ENCODE data around the gene ANO2.
"Not testable (repeated sequence)": the region's sequence is repeated elsewhere in the genome, so short reads cannot be mapped to it uniquely, and the experiment has no call there.

Gene ANO2

GRCh38 chr12:5887819-5888218 lies 57.2 kb downstream of the ANO2 start:
- DNase-seq (ENCODE audit: low spot score): not testable (repeated sequence)

- DNase-seq (ENCODE audit: low spot score): no peak
Observed at GRCh38 chr12:5884866-5885265, 60.2 kb downstream of the ANO2 start.

- no peak for DNase-seq (ENCODE audit: low spot score)
Observed at GRCh38 chr12:5884285-5884684, 60.8 kb downstream of the ANO2 start.

GRCh38 chr12:5882511-5883190 lies 62.4 kb downstream of the ANO2 start:
- DNase-seq (ENCODE audit: low spot score): no peak

GRCh38 chr12:5881666-5882065 lies 63.4 kb downstream of the ANO2 start:
- no peak for DNase-seq (ENCODE audit: low spot score)

GRCh38 chr12:5881101-5881606 lies 63.9 kb downstream of the ANO2 start:
- DNase-seq (ENCODE audit: low spot score): no peak

GRCh38 chr12:5875851-5876250 lies 69.2 kb downstream of the ANO2 start:
- no peak for DNase-seq (ENCODE audit: low spot score)

- no peak for DNase-seq (ENCODE audit: low spot score)
Observed at GRCh38 chr12:5874514-5874913, 70.5 kb downstream of the ANO2 start.

- no peak for DNase-seq (ENCODE audit: low spot score)
Observed at GRCh38 chr12:5873281-5873919, 71.7 kb downstream of the ANO2 start.

GRCh38 chr12:5872745-5873144 lies 72.3 kb downstream of the ANO2 start:
- DNase-seq (ENCODE audit: low spot score): no peak

GRCh38 chr12:5871741-5872140 lies 73.3 kb downstream of the ANO2 start:
- no peak for DNase-seq (ENCODE audit: low spot score)

GRCh38 chr12:5870183-5870582 lies 74.9 kb downstream of the ANO2 start:
- DNase-seq (ENCODE audit: low spot score): no peak

- DNase-seq (ENCODE audit: low spot score): no peak
Observed at GRCh38 chr12:5868625-5869295, 76.3 kb downstream of the ANO2 start.

GRCh38 chr12:5865397-5865796 lies 79.7 kb downstream of the ANO2 start:
- no peak for DNase-seq (ENCODE audit: low spot score)

GRCh38 chr12:5864972-5865371 lies 80.1 kb downstream of the ANO2 start:
- no peak for DNase-seq (ENCODE audit: low spot score)

- no peak for DNase-seq (ENCODE audit: low spot score)
Observed at GRCh38 chr12:5864301-5864700, 80.8 kb downstream of the ANO2 start.

GRCh38 chr12:5861416-5861815 lies 83.6 kb downstream of the ANO2 start:
- DNase-seq (ENCODE audit: low spot score): no peak

- DNase-seq (ENCODE audit: low spot score): no peak
Observed at GRCh38 chr12:5856692-5857091, 88.4 kb downstream of the ANO2 start.

GRCh38 chr12:5846950-5847349 lies 98.1 kb downstream of the ANO2 start:
- no peak for DNase-seq (ENCODE audit: low spot score)

- DNase-seq (ENCODE audit: low spot score): no peak
Observed at GRCh38 chr12:5840944-5841343, 104.1 kb downstream of the ANO2 start.

- DNase-seq (ENCODE audit: low spot score): no peak
Observed at GRCh38 chr12:5830111-5830510, 114.9 kb downstream of the ANO2 start.

GRCh38 chr12:5827591-5827990 lies 117.5 kb downstream of the ANO2 start:
- DNase-seq (ENCODE audit: low spot score): no peak

GRCh38 chr12:5825761-5826160 lies 119.3 kb downstream of the ANO2 start:
- not testable (repeated sequence) for DNase-seq (ENCODE audit: low spot score)

Measured in hematopoietic multipotent progenitor cell treated with erythropoietin and hydrocortisone succinate and interleukin-3 and kit ligand, for 17 days (in vitro differentiated cells).